ENCODE results near the gene RBM33. TPM values are rescaled to one million over a fixed set of nuclear protein-coding genes. Genes with fewer than 3 reads are reported as not detected.

Gene RBM33
- total RNA-seq, 2 donors from 2014 or later = 86.8 to 87.1 TPM

GRCh38 chr7:155722936-155723335, 78.5 kb downstream of the RBM33 start:
- no peaks in the 10 kb centered on the region for H3K27me3 Mint-ChIP-seq (ENCODE audit: insufficient read depth)
- Histone ChIP-seq H3K36me3 (ENCODE audit: control insufficient read depth, insufficient read depth, low read length) (peaks cover 57% of the 10 kb centered on the region), H3K27me3 (ENCODE audit: control insufficient read depth, insufficient read depth, low read length, poor library complexity, severe bottlenecking) (no peaks in the 10 kb centered on the region), H3K4me3 (ENCODE audit: low read length) (no peak overlapping the region), H3K4me1 (ENCODE audit: control insufficient read depth, insufficient read depth, low read length) (no peaks in the 10 kb centered on the region), H3K9ac (ENCODE audit: extremely low read depth, low read length, poor library complexity, severe bottlenecking) (no peak overlapping the region), H3K27ac (ENCODE audit: low read depth, low read length) (no peak overlapping the region), H3K9me3 (ENCODE audit: control insufficient read depth, low read length) (no peaks in the 10 kb centered on the region)
- H3K4me1 Mint-ChIP-seq = peaks cover 21% of the 10 kb centered on the region
- no peak for TF ChIP-seq CTCF (conservative IDR thresholded peaks at IDR 0.05)
- no peak for DNase-seq
- 95 to 100% methylated on average over 4 of the region's 4 CpGs for WGBS, 2 experiments (ENCODE audit: insufficient coverage in 1 of 2, insufficient read length in 1 of 2)
- H3K27ac Mint-ChIP-seq = no peak overlapping the region
- peaks cover 31% of the 10 kb centered on the region for H3K36me3 Mint-ChIP-seq (ENCODE audit: low read depth)
- H3K4me3 Mint-ChIP-seq = no peak overlapping the region
- no peaks in the 10 kb centered on the region for H3K9me3 Mint-ChIP-seq

- 94 to 97% methylated on average over 12 to 14 of the region's 14 CpGs for WGBS, 2 experiments (ENCODE audit: insufficient coverage in 1 of 2, insufficient read length in 1 of 2)
- Mint-ChIP-seq H3K9me3 (no peaks in the 10 kb centered on the region), H3K4me3 (no peak overlapping the region), H3K27me3 (ENCODE audit: insufficient read depth) (no peaks in the 10 kb centered on the region), H3K27ac (no peak overlapping the region), H3K4me1 (peaks cover 27% of the 10 kb centered on the region), H3K36me3 (ENCODE audit: low read depth) (peaks cover 26% of the 10 kb centered on the region)
- DNase-seq = peak; percentile 66
- Histone ChIP-seq H3K27me3 (ENCODE audit: control insufficient read depth, insufficient read depth, low read length, poor library complexity, severe bottlenecking) (no peaks in the 10 kb centered on the region), H3K4me1 (ENCODE audit: control insufficient read depth, insufficient read depth, low read length) (no peaks in the 10 kb centered on the region), H3K9ac (ENCODE audit: extremely low read depth, low read length, poor library complexity, severe bottlenecking) (no peak overlapping the region), H3K36me3 (ENCODE audit: control insufficient read depth, insufficient read depth, low read length) (peaks cover 54% of the 10 kb centered on the region), H3K27ac (ENCODE audit: low read depth, low read length) (no peak overlapping the region), H3K4me3 (ENCODE audit: low read length) (no peak overlapping the region), H3K9me3 (ENCODE audit: control insufficient read depth, low read length) (no peaks in the 10 kb centered on the region)
- peak; percentile 72 for TF ChIP-seq CTCF (conservative IDR thresholded peaks at IDR 0.05)
These were observed 80.0 kb downstream of the RBM33 start for GRCh38 chr7:155724327-155725005.

- Mint-ChIP-seq H3K27ac (no peak overlapping the region), H3K27me3 (ENCODE audit: insufficient read depth) (no peaks in the 10 kb centered on the region), H3K9me3 (no peaks in the 10 kb centered on the region), H3K4me3 (no peak overlapping the region), H3K4me1 (peaks cover 27% of the 10 kb centered on the region), H3K36me3 (ENCODE audit: low read depth) (peaks cover 29% of the 10 kb centered on the region)
- Histone ChIP-seq H3K4me1 (ENCODE audit: control insufficient read depth, insufficient read depth, low read length) (no peaks in the 10 kb centered on the region), H3K4me3 (ENCODE audit: low read length) (no peak overlapping the region), H3K9me3 (ENCODE audit: control insufficient read depth, low read length) (no peaks in the 10 kb centered on the region), H3K27ac (ENCODE audit: low read depth, low read length) (no peak overlapping the region), H3K27me3 (ENCODE audit: control insufficient read depth, insufficient read depth, low read length, poor library complexity, severe bottlenecking) (no peaks in the 10 kb centered on the region), H3K36me3 (ENCODE audit: control insufficient read depth, insufficient read depth, low read length) (peaks cover 53% of the 10 kb centered on the region), H3K9ac (ENCODE audit: extremely low read depth, low read length, poor library complexity, severe bottlenecking) (no peak overlapping the region)
- no peak for DNase-seq
- WGBS, 2 experiments (ENCODE audit: insufficient coverage in 1 of 2, insufficient read length in 1 of 2) = 94 to 100% methylated on average over 1 to 2 of the region's 2 CpGs
- TF ChIP-seq CTCF (conservative IDR thresholded peaks at IDR 0.05) = no peak
These were observed 80.5 kb downstream of the RBM33 start for GRCh38 chr7:155725006-155725355.
